HG02885 (cell line): ENCODE data around the gene C16orf87.
A peak's percentile ranks its signal among the peaks of the same experiment; 100 is the strongest.

ENCODE experiments used
- ATAC-seq: cut with Tn5 transposase; IDR thresholded peaks from one replicate; pipeline ENCODE4 v1.9.1; 2021; ENCODE audit warnings: mild to moderate bottlenecking; ENCODE audit not compliant: unreplicated experiment, poor library complexity

C16orf87 gene

GRCh38 chr16:46763147-46763546 is 67.8 kb downstream of the C16orf87 start:
- no peak for ATAC-seq

GRCh38 chr16:46762583-46762982 is 68.4 kb downstream of the C16orf87 start:
- ATAC-seq, result no peak

DNA sequence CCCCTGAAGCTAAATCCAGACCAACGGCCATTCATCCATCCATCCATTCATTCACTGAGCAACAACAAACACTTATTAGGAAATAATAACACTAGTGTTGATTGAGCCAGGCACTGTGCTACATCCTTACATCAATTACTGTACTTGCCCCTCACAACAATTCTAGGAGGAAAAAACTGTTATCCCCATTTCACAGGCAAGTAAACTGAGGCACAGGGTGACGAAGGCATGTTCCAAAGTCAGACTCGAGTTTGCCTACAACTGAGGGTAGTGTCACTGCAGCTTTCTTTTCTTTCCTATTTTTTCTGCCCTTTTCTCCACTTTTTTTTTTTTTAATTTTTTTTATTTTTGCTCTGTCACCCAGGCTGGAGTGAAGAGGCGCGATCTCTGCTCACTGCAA is 71.7 kb downstream of the C16orf87 start:
- no peak for ATAC-seq

- ATAC-seq, result no peak
Measured at GRCh38 chr16:46757339-46758050, 73.5 kb downstream of the C16orf87 start.

DNA sequence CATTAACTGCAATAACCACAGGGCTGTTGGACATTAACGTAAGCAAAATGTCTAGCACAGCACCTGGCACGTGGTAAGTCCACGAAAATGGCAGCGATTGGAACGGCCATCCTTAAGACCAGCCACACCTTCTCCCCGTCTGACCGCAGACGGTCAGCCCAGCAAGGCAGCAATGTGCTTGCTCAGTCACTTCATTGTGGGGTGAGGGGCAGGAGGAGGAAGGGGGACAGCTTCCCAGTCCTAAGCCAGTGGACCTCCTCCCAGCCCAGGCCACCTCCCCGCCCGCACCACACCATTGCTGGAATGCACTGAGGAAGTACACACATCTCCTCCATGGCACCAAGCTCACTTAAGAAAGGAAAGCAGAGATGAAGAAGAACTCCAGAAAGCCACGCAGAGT is 74.2 kb downstream of the C16orf87 start:
- ATAC-seq, result no peak

DNA sequence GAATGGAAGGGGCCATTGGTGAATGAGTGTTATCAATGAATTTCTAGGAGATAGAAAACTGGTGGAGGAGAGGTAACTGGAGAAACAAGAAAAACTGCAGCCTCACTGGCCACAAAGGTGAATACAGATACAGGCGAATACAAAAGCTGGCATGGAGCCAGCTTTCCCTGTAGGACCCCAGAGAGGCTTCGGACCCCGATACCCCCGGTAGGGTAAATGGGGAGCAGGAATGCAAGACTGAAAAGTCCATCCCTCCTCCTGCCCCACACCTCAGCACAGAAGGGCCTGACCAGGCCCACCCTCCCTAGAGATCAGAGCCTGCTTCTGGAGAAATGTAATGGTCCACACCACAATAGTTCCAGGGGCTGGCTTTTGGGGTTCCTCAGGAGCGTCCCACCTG is 78.0 kb downstream of the C16orf87 start:
- ATAC-seq, result no peak

GRCh38 chr16:46751381-46751780 is 79.6 kb downstream of the C16orf87 start:
- ATAC-seq, result no peak

DNA sequence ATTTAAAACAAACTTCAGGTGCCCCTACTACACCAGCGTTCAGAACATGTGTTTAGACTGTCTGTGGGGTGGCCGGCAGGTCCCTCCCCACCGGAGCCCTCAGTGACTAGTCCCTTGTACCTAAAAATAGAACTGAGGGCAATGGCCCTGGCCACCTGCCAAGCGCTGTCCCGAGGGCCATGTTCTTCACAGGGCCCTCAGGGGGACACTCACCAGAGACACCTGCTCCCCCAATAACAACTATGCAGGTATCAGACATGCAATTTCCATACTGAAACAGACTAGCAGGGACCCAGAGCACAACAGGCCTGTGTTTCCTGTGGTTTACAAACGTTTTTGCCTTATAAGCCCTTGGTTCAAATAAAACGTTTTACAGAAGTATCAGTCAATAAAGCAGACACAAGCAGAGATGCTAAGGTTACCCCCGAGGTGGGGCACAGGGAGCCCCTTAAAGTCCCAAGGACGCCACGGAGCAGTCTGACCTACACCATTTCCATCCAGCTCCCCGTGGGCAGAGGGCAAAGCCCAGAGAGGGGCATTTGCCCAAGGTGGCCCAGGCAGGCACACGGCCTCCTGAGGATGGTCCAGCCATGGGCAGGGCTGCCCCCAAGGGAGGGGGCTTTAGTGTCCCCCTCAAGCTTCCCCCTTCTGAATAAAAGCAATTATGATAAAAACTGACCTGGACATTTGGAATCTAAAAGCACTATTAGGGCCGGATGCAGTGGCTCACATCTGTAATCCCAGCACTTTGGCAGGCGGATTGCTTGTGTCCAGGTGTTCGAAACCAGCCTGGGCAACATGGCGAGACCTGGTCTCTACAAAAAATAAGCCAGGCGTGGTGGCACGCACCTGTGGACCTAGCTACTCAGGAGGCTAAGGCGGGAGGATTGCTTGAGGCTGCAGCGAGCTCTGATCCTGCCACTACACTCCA is 81.9 kb downstream of the C16orf87 start:
- peak; percentile 82 for ATAC-seq

- ATAC-seq, result no peak
Measured at GRCh38 chr16:46747777-46748651, 83.0 kb downstream of the C16orf87 start, which contains the start of gene MYLK3. Gene MYLK3, minus strand, starts transcription at chr16:46748344. Its CDS starts 151 bp downstream, at chr16:46748193.

DNA sequence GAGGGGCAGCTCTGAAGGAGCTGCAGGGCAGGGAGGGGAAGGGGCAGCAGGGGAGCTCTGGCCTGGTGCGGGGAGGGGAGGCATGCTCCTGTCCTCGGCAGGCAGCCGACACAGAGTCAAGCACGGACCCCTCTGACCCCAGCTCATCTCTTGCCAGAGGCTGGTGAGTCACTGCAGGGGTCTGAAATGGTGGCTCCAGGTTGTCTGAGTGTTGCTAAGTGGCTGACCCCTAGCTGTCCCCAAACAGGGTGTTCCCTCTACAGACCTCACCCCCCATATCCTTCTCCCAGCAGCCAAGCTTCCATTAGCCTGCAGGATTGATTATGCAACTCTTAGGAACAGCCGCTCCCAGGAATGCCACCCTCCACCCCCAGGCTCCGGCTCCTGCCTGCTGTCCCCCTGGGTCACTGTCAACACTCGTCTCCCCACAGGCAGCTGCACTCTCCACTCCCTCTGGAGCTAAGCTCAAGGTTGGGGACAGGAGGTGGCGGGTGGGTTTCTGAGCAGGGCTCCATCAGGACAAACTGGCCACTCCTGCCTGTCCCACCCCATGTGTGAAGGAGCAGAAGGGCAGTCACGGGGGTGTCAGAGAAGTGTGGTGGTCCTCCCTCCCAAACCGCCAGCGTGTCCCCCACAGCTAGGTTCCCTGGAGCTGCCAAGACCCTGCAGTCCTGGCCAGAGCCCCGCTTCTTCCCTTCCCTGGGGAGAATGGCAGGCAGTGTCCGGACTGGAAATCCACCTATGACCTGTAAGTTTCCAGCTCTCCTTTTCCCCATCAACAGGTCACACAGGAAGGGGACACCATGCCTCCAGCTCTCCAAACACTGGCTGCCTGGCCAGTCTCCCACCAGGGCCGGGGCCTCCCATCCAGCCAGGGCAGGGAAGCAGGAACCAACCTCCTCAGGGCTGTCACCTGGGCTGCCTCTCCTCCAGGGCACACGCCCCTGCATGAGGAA is 83.9 kb downstream of the C16orf87 start:
- no peak for ATAC-seq
